Kidney epithelial cell (primary cell): ENCODE results near the gene THPO. TPM values are rescaled to one million over a fixed set of nuclear protein-coding genes. Genes with fewer than 3 reads are reported as not detected.

Experiments
- DNase-seq: peaks from one replicate; pipeline ENCODE4 v3.0.0-alpha.2; 2010; ENCODE audit warnings: low read depth
- H3K27me3 ChIP-seq: 2 replicates; pipeline ENCODE4 v1.6.0; 2011; ENCODE audit warnings: low read length; ENCODE audit not compliant: control insufficient read depth, insufficient read depth
- H3K36me3 ChIP-seq: 2 replicates; pipeline ENCODE4 v1.5.1; 2011; ENCODE audit warnings: low read length; ENCODE audit not compliant: control insufficient read depth, insufficient read depth
- H3K4me3 ChIP-seq: 2 replicates; pipeline ENCODE4 v1.5.1; 2011; ENCODE audit warnings: low read depth, mild to moderate bottlenecking, control low read depth, low read length
- CTCF ChIP-seq: IDR thresholded peaks from 2 replicates; pipeline ENCODE4 v1.5.1; 2011; ENCODE audit warnings: mild to moderate bottlenecking, moderate library complexity, low read length, control low read depth, inconsistent platforms; ENCODE audit not compliant: insufficient read depth, poor library complexity, severe bottlenecking
- total RNA-seq: library from RNA; depleted of rRNA; stranded (reverse); fragments of >200 nt; gene quantifications from 2 replicates; pipeline ENCODE4 v1.2.3, GENCODE V29; 2015

THPO gene
- total RNA-seq, 1 donor from 2014 or later: 0.25 TPM

GRCh38 chr3:184351511-184352148, 26.4 kb downstream of the THPO start:
- Histone ChIP-seq H3K4me3 (no peak overlapping the region), H3K27me3 (no peaks in the 10 kb centered on the region), H3K36me3 (peaks cover 1% of the 10 kb centered on the region)
- no peak for TF ChIP-seq CTCF
- no peak for DNase-seq

- Histone ChIP-seq H3K4me3 (no peak overlapping the region), H3K36me3 (peaks cover 1% of the 10 kb centered on the region)
- TF ChIP-seq CTCF: no peak
Measured at GRCh38 chr3:184350618-184351017, 27.4 kb downstream of the THPO start.

GRCh38 chr3:184349563-184350470, 28.2 kb downstream of the THPO start:
- no peak for DNase-seq
- H3K4me3 ChIP-seq: no peak overlapping the region
- TF ChIP-seq CTCF: no peak
- peaks cover 2% of the 10 kb centered on the region for H3K36me3 ChIP-seq
- H3K27me3 ChIP-seq: no peaks in the 10 kb centered on the region

More at GRCh38 chr3:184350618-184351017, 27.4 kb downstream of the THPO start:
- no peaks in the 10 kb centered on the region for H3K27me3 ChIP-seq
- DNase-seq: no peak

GRCh38 chr3:184348057-184348382, 30.0 kb downstream of the THPO start:
- H3K4me3 ChIP-seq: no peak overlapping the region
- H3K36me3 ChIP-seq: peaks cover 3% of the 10 kb centered on the region
- no peak for TF ChIP-seq CTCF
- DNase-seq: no peak
- H3K27me3 ChIP-seq: no peaks in the 10 kb centered on the region

- DNase-seq: no peak
- Histone ChIP-seq H3K4me3 (no peak overlapping the region), H3K27me3 (no peaks in the 10 kb centered on the region), H3K36me3 (peaks cover 3% of the 10 kb centered on the region)
- TF ChIP-seq CTCF: no peak
Measured at GRCh38 chr3:184347321-184348056, 30.5 kb downstream of the THPO start.
